ENCODE measurements around the gene OTUD4. TPM values are rescaled to one million over a fixed set of nuclear protein-coding genes. Genes with fewer than 3 reads are reported as not detected.

OTUD4 gene
- total RNA-seq, 1 donor from 2014 or later, result 37.6 TPM

GRCh38 chr4:145200366-145200765 lies 20.0 kb upstream of the OTUD4 start:
- Histone ChIP-seq H3K4me3 (no peak overlapping the region), H3K36me3 (no peaks in the 10 kb centered on the region), H3K27ac (replicated peaks) (no peak overlapping the region), H3K4me1 (no peaks in the 10 kb centered on the region), H3K9me3 (replicated peaks) (no peaks in the 10 kb centered on the region), H3K27me3 (ENCODE audit: low read depth) (no peaks in the 10 kb centered on the region)
- no peak for DNase-seq
- TF ChIP-seq, protein P1, sequence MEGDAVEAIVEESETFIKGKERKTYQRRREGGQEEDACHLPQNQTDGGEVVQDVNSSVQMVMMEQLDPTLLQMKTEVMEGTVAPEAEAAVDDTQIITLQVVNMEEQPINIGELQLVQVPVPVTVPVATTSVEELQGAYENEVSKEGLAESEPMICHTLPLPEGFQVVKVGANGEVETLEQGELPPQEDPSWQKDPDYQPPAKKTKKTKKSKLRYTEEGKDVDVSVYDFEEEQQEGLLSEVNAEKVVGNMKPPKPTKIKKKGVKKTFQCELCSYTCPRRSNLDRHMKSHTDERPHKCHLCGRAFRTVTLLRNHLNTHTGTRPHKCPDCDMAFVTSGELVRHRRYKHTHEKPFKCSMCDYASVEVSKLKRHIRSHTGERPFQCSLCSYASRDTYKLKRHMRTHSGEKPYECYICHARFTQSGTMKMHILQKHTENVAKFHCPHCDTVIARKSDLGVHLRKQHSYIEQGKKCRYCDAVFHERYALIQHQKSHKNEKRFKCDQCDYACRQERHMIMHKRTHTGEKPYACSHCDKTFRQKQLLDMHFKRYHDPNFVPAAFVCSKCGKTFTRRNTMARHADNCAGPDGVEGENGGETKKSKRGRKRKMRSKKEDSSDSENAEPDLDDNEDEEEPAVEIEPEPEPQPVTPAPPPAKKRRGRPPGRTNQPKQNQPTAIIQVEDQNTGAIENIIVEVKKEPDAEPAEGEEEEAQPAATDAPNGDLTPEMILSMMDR (IDR thresholded peaks at IDR 0.05; ENCODE audit: borderline replicate concordance), result no peak
- intact Hi-C loops (cut with micrococcal nuclease), result no loop called here

- no peak overlapping the region for H3K4me3 ChIP-seq
Observed at GRCh38 chr4:145199051-145199716, 18.8 kb upstream of the OTUD4 start.

DNA sequence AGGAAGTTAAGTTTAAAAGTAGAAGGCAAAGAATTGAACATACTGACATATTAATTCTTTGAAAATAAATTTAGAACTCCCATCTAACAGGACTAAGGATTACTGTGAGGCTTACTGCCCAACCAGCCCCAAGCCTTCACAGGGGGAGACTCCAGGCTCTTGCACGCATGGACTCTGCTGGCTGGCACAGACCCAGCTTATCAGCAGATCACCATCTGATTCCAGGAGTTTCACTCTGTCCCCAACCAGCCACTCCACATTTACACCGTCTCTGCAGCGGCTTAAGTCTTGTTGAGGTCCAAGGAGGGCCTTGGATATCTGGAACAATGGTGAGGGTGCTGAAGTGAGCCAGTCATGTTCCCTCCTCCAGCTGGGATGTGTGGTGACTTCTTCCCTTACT lies 16.4 kb upstream of the OTUD4 start:
- Histone ChIP-seq H3K27ac (replicated peaks) (no peak overlapping the region), H3K4me1 (no peaks in the 10 kb centered on the region), H3K9me3 (replicated peaks) (no peaks in the 10 kb centered on the region), H3K36me3 (no peaks in the 10 kb centered on the region), H3K27me3 (ENCODE audit: low read depth) (no peaks in the 10 kb centered on the region), H3K4me3 (no peak overlapping the region)
- intact Hi-C loops (cut with micrococcal nuclease), result no loop called here
- DNase-seq, result no peak
- TF ChIP-seq, protein P1 (IDR thresholded peaks at IDR 0.05; ENCODE audit: borderline replicate concordance), result no peak

More at GRCh38 chr4:145199051-145199716, 18.8 kb upstream of the OTUD4 start:
- TF ChIP-seq, protein P1 (IDR thresholded peaks at IDR 0.05; ENCODE audit: borderline replicate concordance), result no peak
- Histone ChIP-seq H3K9me3 (replicated peaks) (no peaks in the 10 kb centered on the region), H3K4me1 (no peaks in the 10 kb centered on the region), H3K27me3 (ENCODE audit: low read depth) (no peaks in the 10 kb centered on the region), H3K27ac (replicated peaks) (no peak overlapping the region), H3K36me3 (no peaks in the 10 kb centered on the region)
- no peak for DNase-seq
- intact Hi-C loops (cut with micrococcal nuclease), result no loop called here

DNA sequence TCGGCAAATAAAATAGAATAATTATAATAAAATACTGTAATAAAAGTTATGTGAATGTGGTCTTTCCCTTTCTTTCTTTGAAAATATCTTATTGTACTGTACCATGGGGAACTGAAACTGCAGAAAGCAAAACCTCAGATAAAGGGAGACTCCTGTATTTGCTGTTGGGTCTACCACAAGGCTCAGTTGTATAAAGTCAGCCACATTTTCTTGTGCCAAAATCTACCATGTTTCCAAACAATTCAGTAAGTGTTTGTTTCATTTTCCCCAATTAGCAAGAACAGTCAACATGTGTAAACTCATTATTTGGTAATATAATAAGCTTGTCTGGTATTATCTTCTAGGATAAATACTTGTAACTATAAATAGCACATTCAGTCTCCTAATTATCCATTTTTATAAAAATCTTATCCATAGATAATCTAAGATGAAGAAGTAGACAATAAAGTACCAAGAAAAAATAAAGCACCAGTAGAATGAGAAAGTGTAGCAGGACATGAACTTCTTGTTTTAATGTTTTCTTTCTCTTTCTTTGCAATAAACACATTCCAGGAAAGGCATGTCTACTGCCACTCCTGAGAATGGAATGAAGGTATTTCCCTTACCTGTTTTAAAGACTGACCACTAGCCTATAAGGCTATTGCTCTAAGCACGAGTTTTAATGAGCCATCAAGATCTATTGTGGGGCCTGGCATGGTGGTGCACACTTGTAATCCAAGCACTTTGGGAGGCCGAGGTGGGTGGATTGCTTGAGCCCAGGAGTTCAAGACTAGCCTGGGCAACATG lies 15.0 kb upstream of the OTUD4 start:
- Histone ChIP-seq H3K9me3 (replicated peaks) (no peaks in the 10 kb centered on the region), H3K27me3 (ENCODE audit: low read depth) (no peaks in the 10 kb centered on the region), H3K4me1 (no peaks in the 10 kb centered on the region), H3K4me3 (no peak overlapping the region), H3K36me3 (no peaks in the 10 kb centered on the region), H3K27ac (replicated peaks) (no peak overlapping the region)
- DNase-seq, result no peak
- intact Hi-C loops (cut with micrococcal nuclease), result no loop called here
- TF ChIP-seq, protein P1 (IDR thresholded peaks at IDR 0.05; ENCODE audit: borderline replicate concordance), result no peak

DNA sequence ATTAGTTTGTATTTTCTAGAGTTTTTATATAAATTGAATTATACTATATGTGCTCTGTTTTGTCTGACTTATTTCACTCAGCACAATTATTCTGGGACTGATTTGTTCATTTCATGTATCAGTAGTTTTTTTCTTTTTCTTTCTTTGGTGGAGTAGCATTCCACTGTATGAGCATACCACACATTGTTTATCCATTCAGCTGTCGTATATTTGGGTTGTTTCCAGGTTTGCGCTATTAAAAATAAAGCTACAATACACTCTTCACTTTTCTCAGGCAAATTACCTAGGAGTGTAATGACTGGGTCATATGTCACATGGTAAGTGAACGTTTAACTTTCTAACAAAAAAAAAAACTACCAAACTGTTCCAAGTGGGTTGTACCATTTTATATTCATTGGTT lies 9.6 kb upstream of the OTUD4 start:
- intact Hi-C loops (cut with micrococcal nuclease), result no loop called here
- H3K4me1 ChIP-seq, result no peaks in the 10 kb centered on the region

More for the DNA sequence above, 9.6 kb upstream of the OTUD4 start:
- Histone ChIP-seq H3K4me3 (no peak overlapping the region), H3K27ac (replicated peaks) (no peak overlapping the region), H3K9me3 (replicated peaks) (no peaks in the 10 kb centered on the region), H3K27me3 (ENCODE audit: low read depth) (no peaks in the 10 kb centered on the region), H3K36me3 (no peaks in the 10 kb centered on the region)
- TF ChIP-seq, protein P1 (IDR thresholded peaks at IDR 0.05; ENCODE audit: borderline replicate concordance), result no peak
- no peak for DNase-seq

All from left ventricle myocardium inferior (tissue), 1 donor.